Activated CD8-positive, alpha-beta T cell treated with anti-CD3 and anti-CD28 coated beads for 36 hours (primary cell): Measurements from ENCODE around the gene ZNF787. TPM values are rescaled to one million over a fixed set of nuclear protein-coding genes. Genes with fewer than 3 reads are reported as not detected.

ENCODE experiments used
- ATAC-seq: fragments of 200-7000 bp; cut with Tn5 transposase; one replicate; pipeline ENCODE4 v1.10.0; 2021; ENCODE audit warnings: mild to moderate bottlenecking, moderate library complexity
- CTCF ChIA-PET: fragments of 350-600 bp; sonication (Branson Sonifier 250); formaldehyde crosslinking; loops from one replicate; lab custom pipeline; 2021; ENCODE audit warnings: antibody characterized with exemption; lab: Charles Lee
- POLR2A ChIA-PET: fragments of 350-600 bp; sonication (Branson Sonifier 250); formaldehyde crosslinking; loops from one replicate; lab custom pipeline; 2021; ENCODE audit warnings: antibody characterized with exemption; lab: Charles Lee
- DNase-seq: peaks from one replicate; pipeline ENCODE4 v3.0.0-alpha.2; 2020
- H3K27ac Mint-ChIP-seq: one replicate; pipeline ENCODE4 v1.8.0; 2021; ENCODE audit warnings: mild to moderate bottlenecking, mixed read lengths
- H3K27me3 Mint-ChIP-seq: one replicate; pipeline ENCODE4 v1.8.0; 2021; ENCODE audit warnings: mixed read lengths
- H3K36me3 Mint-ChIP-seq: one replicate; pipeline ENCODE4 v1.8.0; 2021; ENCODE audit warnings: low read depth, mixed read lengths
- H3K4me1 Mint-ChIP-seq: one replicate; pipeline ENCODE4 v1.8.0; 2021; ENCODE audit warnings: low read depth, mixed read lengths
- H3K4me3 Mint-ChIP-seq: one replicate; pipeline ENCODE4 v1.8.0; 2021; ENCODE audit warnings: mild to moderate bottlenecking, moderate library complexity, mixed read lengths
- H3K9me3 Mint-ChIP-seq: one replicate; pipeline ENCODE4 v1.8.0; 2021; ENCODE audit warnings: mixed read lengths
- intact Hi-C: fragments of 100-400 bp; cut with micrococcal nuclease; formaldehyde crosslinking; loops from one replicate; pipeline ENCODE4 v1.10.0; 2022
- total RNA-seq, 2 experiments: library from RNA; stranded (reverse); gene quantifications; one replicate each; pipeline ENCODE4 v1.2.3, GENCODE V29; 2021
- TF ChIP-seq, protein P1 (sequence below): fragments of 200-600 bp; IDR thresholded peaks from one replicate; pipeline ENCODE4 v1.8.0; 2022; ENCODE audit warnings: antibody characterized with exemption, mild to moderate bottlenecking

Gene ZNF787
- total RNA-seq, 2 experiments from 2014 or later: 24.2 to 25.8 TPM

DNA sequence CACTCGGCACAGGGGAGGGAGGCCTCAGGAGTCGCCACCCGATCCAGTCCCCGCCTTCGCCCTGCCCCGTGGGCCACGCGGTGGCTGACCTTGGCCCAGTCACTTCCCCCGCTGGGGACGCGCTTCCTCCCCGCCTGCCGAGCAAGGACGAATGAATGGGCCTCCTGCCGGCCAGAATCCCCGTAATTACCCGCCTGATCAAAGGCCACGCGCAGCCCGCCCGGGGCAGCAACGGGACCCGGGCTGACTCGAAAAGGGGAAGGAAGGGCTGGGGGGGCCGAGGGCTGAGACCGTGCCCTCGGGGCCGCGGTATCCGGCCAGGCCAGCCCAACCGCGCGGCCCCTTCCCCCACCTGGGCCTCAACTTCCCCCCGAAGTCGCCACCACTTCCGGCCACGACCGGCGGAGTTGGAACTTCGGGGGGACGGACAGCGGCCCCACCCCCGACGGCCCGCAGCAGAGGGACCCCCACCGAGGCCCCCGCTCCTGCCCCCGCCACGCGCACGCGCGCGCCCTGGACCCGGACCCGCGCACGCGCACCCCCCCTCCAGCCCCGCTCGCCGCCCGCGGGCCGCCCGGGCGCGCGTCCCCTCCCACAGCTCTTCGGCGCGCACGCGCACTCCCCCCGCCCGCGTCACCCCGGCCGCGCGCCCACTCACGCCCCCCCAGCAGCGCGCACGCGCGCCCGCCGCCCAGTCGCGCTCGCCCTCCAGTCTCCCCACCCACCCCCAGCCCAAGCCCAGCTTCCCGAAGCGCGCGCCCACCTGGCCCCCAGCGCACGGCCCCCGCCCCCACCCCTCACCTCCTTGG, 520 bp downstream of the ZNF787 start:
- intact Hi-C loops: loop anchor here (2.0 kb wide), 1 partner anchor 20 kb away; the partner anchor contains the start of gene ZNF444
- H3K4me1 Mint-ChIP-seq: peaks cover 34% of the 10 kb centered on the region
- peak overlapping the region; percentile 87 for H3K4me3 Mint-ChIP-seq
- H3K27ac Mint-ChIP-seq: peak overlapping the region; percentile 95
- ATAC-seq: peak; percentile 23
- DNase-seq: peak; percentile 80
- peaks cover 11% of the 10 kb centered on the region for H3K36me3 Mint-ChIP-seq
- CTCF ChIA-PET: interaction anchor here (1.0 kb wide), 1 partner anchor 55 kb away, joined by 4 read pairs; no protein-coding TSS in a partner anchor
- TF ChIP-seq, protein P1, sequence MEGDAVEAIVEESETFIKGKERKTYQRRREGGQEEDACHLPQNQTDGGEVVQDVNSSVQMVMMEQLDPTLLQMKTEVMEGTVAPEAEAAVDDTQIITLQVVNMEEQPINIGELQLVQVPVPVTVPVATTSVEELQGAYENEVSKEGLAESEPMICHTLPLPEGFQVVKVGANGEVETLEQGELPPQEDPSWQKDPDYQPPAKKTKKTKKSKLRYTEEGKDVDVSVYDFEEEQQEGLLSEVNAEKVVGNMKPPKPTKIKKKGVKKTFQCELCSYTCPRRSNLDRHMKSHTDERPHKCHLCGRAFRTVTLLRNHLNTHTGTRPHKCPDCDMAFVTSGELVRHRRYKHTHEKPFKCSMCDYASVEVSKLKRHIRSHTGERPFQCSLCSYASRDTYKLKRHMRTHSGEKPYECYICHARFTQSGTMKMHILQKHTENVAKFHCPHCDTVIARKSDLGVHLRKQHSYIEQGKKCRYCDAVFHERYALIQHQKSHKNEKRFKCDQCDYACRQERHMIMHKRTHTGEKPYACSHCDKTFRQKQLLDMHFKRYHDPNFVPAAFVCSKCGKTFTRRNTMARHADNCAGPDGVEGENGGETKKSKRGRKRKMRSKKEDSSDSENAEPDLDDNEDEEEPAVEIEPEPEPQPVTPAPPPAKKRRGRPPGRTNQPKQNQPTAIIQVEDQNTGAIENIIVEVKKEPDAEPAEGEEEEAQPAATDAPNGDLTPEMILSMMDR: no peak
- POLR2A ChIA-PET: interaction anchor here (0.6 to 2.3 kb wide), 5 partner anchors 9 to 714 kb away, joined by 3 to 6 read pairs (median 4); no protein-coding TSS in a partner anchor
- H3K9me3 Mint-ChIP-seq: no peaks in the 10 kb centered on the region
- H3K27me3 Mint-ChIP-seq: no peaks in the 10 kb centered on the region

DNA sequence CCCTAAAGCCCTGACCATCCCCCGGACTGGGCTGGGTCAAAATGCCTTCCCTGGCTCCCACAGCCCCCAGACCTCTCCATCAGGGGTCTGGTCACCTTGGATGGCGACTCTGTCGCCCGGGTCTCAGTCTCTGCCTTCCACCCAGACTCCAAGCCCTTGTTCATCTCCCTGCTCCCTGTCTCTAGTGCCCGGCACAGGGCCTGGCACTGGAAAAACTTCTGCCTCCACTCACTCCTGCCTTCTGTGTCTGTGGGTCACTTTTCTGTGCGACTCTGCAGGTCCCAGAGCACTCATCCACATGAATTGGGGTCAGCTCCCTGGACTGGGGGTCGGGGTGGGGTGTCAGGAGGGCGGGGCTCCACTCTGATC, 1.1 kb downstream of the ZNF787 start:
- intact Hi-C loops: loop anchor here (2.0 kb wide), 1 partner anchor 21 kb away; the partner anchor contains the start of gene ZNF444
- H3K4me3 Mint-ChIP-seq: peak overlapping the region; percentile 84
- H3K36me3 Mint-ChIP-seq: peaks cover 11% of the 10 kb centered on the region
- DNase-seq: no peak
- TF ChIP-seq, protein P1: no peak
- peak overlapping the region; percentile 95 for H3K27ac Mint-ChIP-seq
- ChIA-PET CTCF (no interaction called here), POLR2A (interaction anchor here (0.7 to 2.3 kb wide), 4 partner anchors 8 to 41 kb away, joined by 3 to 6 read pairs (median 3); no protein-coding TSS in a partner anchor)
- peaks cover 35% of the 10 kb centered on the region for H3K4me1 Mint-ChIP-seq
- no peaks in the 10 kb centered on the region for H3K9me3 Mint-ChIP-seq
- no peak for ATAC-seq
- H3K27me3 Mint-ChIP-seq: no peaks in the 10 kb centered on the region

DNA sequence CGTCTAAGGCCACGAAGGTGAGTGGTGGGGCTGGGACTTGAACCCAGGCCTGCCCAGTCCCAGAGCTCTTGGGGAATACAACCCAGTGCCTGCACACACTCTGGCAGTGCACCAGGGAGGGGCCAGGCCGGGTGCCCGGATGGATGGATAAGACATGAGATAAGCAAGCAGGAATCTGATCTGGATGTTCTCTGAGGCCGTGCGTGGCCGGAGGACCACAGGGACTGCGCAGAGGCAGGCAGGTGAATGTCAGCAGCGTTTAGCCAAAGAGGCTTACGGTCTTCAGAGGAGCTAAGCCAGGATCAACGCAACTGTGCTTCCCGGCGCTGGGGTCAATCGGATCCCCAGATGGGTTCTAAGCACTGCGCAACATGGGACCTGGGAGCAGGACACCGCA, 1.5 kb downstream of the ZNF787 start:
- no peak for ATAC-seq
- POLR2A ChIA-PET: interaction anchor here (0.7 to 1.6 kb wide), 4 partner anchors 8 to 41 kb away, joined by 3 read pairs; no protein-coding TSS in a partner anchor

DNA sequence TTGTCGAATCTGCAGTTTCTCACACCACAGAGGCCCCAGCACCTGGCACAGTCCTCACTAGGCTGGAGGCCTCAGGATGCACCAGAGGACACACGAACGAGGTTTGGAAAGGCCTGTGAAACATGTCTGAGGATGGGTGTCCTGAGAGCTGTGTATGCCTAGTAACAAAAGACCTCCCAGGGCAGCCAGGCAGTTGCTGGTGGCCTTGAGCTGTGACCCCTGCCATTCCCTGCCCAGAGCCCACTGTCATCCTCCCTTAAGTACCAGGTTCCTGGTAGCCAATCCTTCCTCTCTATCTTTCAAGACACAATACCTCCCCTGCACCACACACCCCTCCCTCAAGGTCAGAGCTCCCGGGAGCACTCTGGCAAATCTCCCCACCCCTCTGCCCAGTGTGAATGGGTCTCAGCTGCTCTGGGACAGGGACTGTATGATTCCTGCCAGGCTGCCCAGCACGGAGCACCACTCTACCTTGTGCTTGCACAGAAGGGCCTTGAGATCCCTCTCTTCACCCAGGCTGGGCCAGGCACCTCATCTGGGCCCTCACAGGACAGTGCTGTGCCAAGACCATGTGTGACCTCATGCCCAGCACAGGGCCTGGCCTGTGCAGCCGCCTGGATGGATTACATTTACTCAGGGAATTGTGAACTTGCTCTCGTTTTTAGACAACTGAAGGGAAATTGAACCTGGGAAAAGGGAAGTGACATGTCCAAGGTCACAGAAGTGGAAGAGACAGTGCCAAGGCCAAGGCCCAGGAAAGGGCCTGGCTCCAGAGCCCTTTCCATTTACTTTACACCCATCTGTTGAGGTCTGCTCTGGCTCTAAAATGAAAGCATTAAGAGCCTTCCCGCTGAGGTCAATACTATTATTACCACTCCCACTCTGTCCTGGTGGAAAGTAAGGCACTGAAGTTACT, 2.2 kb downstream of the ZNF787 start:
- Mint-ChIP-seq H3K27me3 (no peaks in the 10 kb centered on the region), H3K4me3 (peak overlapping the region; percentile 84), H3K9me3 (no peaks in the 10 kb centered on the region), H3K36me3 (peaks cover 11% of the 10 kb centered on the region), H3K27ac (peak overlapping the region; percentile 95), H3K4me1 (peaks cover 39% of the 10 kb centered on the region)
- POLR2A ChIA-PET: interaction anchor here (0.9 kb wide), 1 partner anchor 24 kb away, joined by 3 read pairs; no protein-coding TSS in a partner anchor
- intact Hi-C loops: no loop called here
- DNase-seq: no peak
- no peak for ATAC-seq
- CTCF ChIA-PET: no interaction called here
- TF ChIP-seq, protein P1: no peak

More for the DNA sequence above, 1.5 kb downstream of the ZNF787 start:
- H3K27me3 Mint-ChIP-seq: no peaks in the 10 kb centered on the region
- TF ChIP-seq, protein P1: no peak
- H3K4me3 Mint-ChIP-seq: peak overlapping the region; percentile 84
- no peak for DNase-seq
- peak overlapping the region; percentile 95 for H3K27ac Mint-ChIP-seq
- CTCF ChIA-PET: no interaction called here
- no peaks in the 10 kb centered on the region for H3K9me3 Mint-ChIP-seq
- intact Hi-C loops: no loop called here
- H3K36me3 Mint-ChIP-seq: peaks cover 11% of the 10 kb centered on the region
- peaks cover 37% of the 10 kb centered on the region for H3K4me1 Mint-ChIP-seq
